GM18507 (cell line): ENCODE measurements around the gene ZNF207.
"Not testable (repeated sequence)": the region's sequence is repeated elsewhere in the genome, so short reads cannot be mapped to it uniquely, and the experiment has no call there.

Source experiments
- DNase-seq: peaks from one replicate; pipeline ENCODE4 v3.0.0; 2011; ENCODE audit warnings: low read depth; ENCODE audit not compliant: insufficient read length; ENCODE audit errors: extremely low spot score
- FAIRE-seq: peaks from 2 replicates; lab custom pipeline; 2011; peaks lifted over from hg19 to GRCh38; lab: Jason Lieb, UNC

Gene ZNF207

GRCh38 chr17:32349854-32350665, at the start of gene ZNF207:
TSS of gene ZNF207 (plus strand) at chr17:32350157. CDS start at chr17:32350286, 129 bp downstream.
- DNase-seq (peak; percentile 84), FAIRE-seq (peak; percentile 100)

- FAIRE-seq (no peak), DNase-seq (no peak)
Measured at GRCh38 chr17:32302037-32302436, 47.9 kb upstream of the ZNF207 start.

GRCh38 chr17:32302860-32303649, 46.9 kb upstream of the ZNF207 start:
- no peak for DNase-seq
- FAIRE-seq, result no peak

- FAIRE-seq, result no peak
- no peak for DNase-seq
Measured at GRCh38 chr17:32303781-32304288, 46.1 kb upstream of the ZNF207 start.

GRCh38 chr17:32305049-32305448, 44.9 kb upstream of the ZNF207 start:
- no peak for FAIRE-seq
- no peak for DNase-seq

GRCh38 chr17:32307658-32308057, 42.3 kb upstream of the ZNF207 start:
- DNase-seq (no peak), FAIRE-seq (no peak)

- FAIRE-seq, result no peak
Measured at GRCh38 chr17:32311028-32311536, 38.9 kb upstream of the ZNF207 start.

GRCh38 chr17:32314636-32315035, 35.3 kb upstream of the ZNF207 start:
- no peak for DNase-seq
- FAIRE-seq, result no peak

More at GRCh38 chr17:32311028-32311536, 38.9 kb upstream of the ZNF207 start:
- DNase-seq, result no peak

- no peak for DNase-seq
- no peak for FAIRE-seq
Measured at GRCh38 chr17:32315171-32315570, 34.8 kb upstream of the ZNF207 start.

GRCh38 chr17:32316653-32317052, 33.3 kb upstream of the ZNF207 start:
- not testable (repeated sequence) for FAIRE-seq, DNase-seq

- DNase-seq (no peak), FAIRE-seq (no peak)
Measured at GRCh38 chr17:32317353-32317752, 32.6 kb upstream of the ZNF207 start.

GRCh38 chr17:32318071-32318470, 31.9 kb upstream of the ZNF207 start:
- FAIRE-seq, result no peak
- no peak for DNase-seq

- peak; percentile 70 for DNase-seq
Measured at GRCh38 chr17:32319548-32319905, 30.4 kb upstream of the ZNF207 start.

GRCh38 chr17:32320080-32320479, 29.9 kb upstream of the ZNF207 start:
- not testable (repeated sequence) for FAIRE-seq, DNase-seq

More at GRCh38 chr17:32319548-32319905, 30.4 kb upstream of the ZNF207 start:
- FAIRE-seq, result peak; percentile 89

GRCh38 chr17:32320847-32321246, 29.1 kb upstream of the ZNF207 start:
- no peak for FAIRE-seq
- no peak for DNase-seq

- FAIRE-seq (no peak), DNase-seq (no peak)
Measured at GRCh38 chr17:32323046-32323445, 26.9 kb upstream of the ZNF207 start.

GRCh38 chr17:32323811-32324491, 26.0 kb upstream of the ZNF207 start:
- FAIRE-seq (peak; percentile 84), DNase-seq (no peak)

GRCh38 chr17:32327911-32328310, 22.0 kb upstream of the ZNF207 start:
- FAIRE-seq, result no peak
- DNase-seq, result no peak

- DNase-seq, result no peak
- FAIRE-seq, result no peak
Measured at GRCh38 chr17:32330147-32330546, 19.8 kb upstream of the ZNF207 start.
